HepG2 (cell line): Measurements from ENCODE around the gene ESR2. TPM values are rescaled to one million over a fixed set of nuclear protein-coding genes. Genes with fewer than 3 reads are reported as not detected.

Experiments
- ATAC-seq: fragments of 200-7000 bp; cut with Tn5 transposase; 3 replicates; pipeline ENCODE4 v1.9.1; 2020; ENCODE audit warnings: mild to moderate bottlenecking, moderate library complexity
- BruUV-seq: library from RNA; stranded (reverse); fragments of 400-500 nt; replicated peaks from 2 replicates; lab custom pipeline; 2021; lab: Mats Ljungman, UMichigan
- CTCF ChIA-PET: fragments of 300-600 bp; formaldehyde crosslinking; extraction: SDS; loops from one replicate; lab custom pipeline; 2021; ENCODE audit warnings: low total read pairs, inconsistent platforms, low intra/inter-chr PET ratio; lab: Yijun Ruan, JAX
- POLR2A ChIA-PET: fragments of 350-600 bp; sonication (Branson Sonifier 250); formaldehyde crosslinking; loops from one replicate; lab custom pipeline; 2020; ENCODE audit warnings: antibody characterized with exemption, inconsistent platforms; lab: Yijun Ruan, JAX
- DNase-seq: peaks from one replicate; pipeline ENCODE4 v3.0.0-alpha.2; 2015; ENCODE audit warnings: low spot score
- FAIRE-seq: peaks from 3 replicates; lab custom pipeline; 2011; peaks lifted over from hg19 to GRCh38; lab: Jason Lieb, UNC
- H2AFZ ChIP-seq: one replicate; pipeline ENCODE4 v1.6.1; 2011; ENCODE audit warnings: low read length, inconsistent platforms
- H3K27ac ChIP-seq: fragments of 300-600 bp; 3 replicates; pipeline ENCODE4 v1.8.0; 2011; ENCODE audit warnings: mixed run types, mild to moderate bottlenecking, mixed read lengths, low read length, inconsistent platforms; ENCODE audit not compliant: insufficient read depth; ENCODE audit errors: extremely low read length
- H3K27me3 ChIP-seq, 2 experiments: fragments of 200-600 bp in 1 of 2; 2 replicates in 1 of 2; 3 replicates in 1 of 2; pipeline versions ENCODE4 v1.6.0 to v1.8.0; 2011; ENCODE audit warnings: low read length in 2 of 2, mild to moderate bottlenecking in 2 of 2, moderate library complexity in 2 of 2, inconsistent platforms in 1 of 2; ENCODE audit not compliant: insufficient read depth in 2 of 2, control insufficient read depth in 1 of 2
- H3K36me3 ChIP-seq, 2 experiments: fragments of 200-600 bp in 1 of 2; replicated peaks in 1 of 2; 2 replicates in 1 of 2; 3 replicates in 1 of 2; pipeline versions ENCODE4 v1.5.1 to v1.8.0; 2011; ENCODE audit warnings: low read length in 2 of 2, inconsistent platforms in 1 of 2; ENCODE audit not compliant: insufficient read depth in 2 of 2, control insufficient read depth in 1 of 2
- H3K4me1 ChIP-seq: 2 replicates; pipeline ENCODE4 v1.5.1; 2012; ENCODE audit warnings: low read length, inconsistent platforms; ENCODE audit not compliant: insufficient read depth
- H3K4me2 ChIP-seq: 2 replicates; pipeline ENCODE4 v1.6.0; 2011; ENCODE audit warnings: low read depth, low read length, inconsistent platforms
- H3K4me3 ChIP-seq, 3 experiments: fragments of 200-600 bp in 1 of 3; sonication (generic), shearing (Covaris generic) in 1 of 3; replicated peaks in 1 of 3; 2 replicates each; pipeline ENCODE4 v1.5.1; 2011 to 2016; ENCODE audit warnings: low read length in 3 of 3, inconsistent platforms in 2 of 3, low read depth in 2 of 3, mild to moderate bottlenecking in 2 of 3, control low read depth in 1 of 3, mixed read lengths in 1 of 3; ENCODE audit not compliant: insufficient read depth in 1 of 3
- H3K79me2 ChIP-seq: one replicate; pipeline ENCODE4 v1.6.1; 2011; ENCODE audit warnings: low read length, inconsistent platforms; ENCODE audit not compliant: insufficient read depth
- H3K9ac ChIP-seq: 2 replicates; pipeline ENCODE4 v1.6.0; 2011; ENCODE audit warnings: mild to moderate bottlenecking, low read depth, low read length, inconsistent platforms; ENCODE audit not compliant: insufficient read depth
- H3K9me3 ChIP-seq: 2 replicates; pipeline ENCODE4 v1.5.1; 2012; ENCODE audit warnings: mild to moderate bottlenecking, low read length
- H4K20me1 ChIP-seq: 2 replicates; pipeline ENCODE4 v1.6.0; 2011; ENCODE audit warnings: inconsistent platforms, mild to moderate bottlenecking, low read length, moderate library complexity; ENCODE audit not compliant: insufficient read depth
- DDIT3 ChIP-seq: sonication (generic); formaldehyde crosslinking; IDR thresholded peaks from 2 replicates; pipeline ENCODE4 v1.4.0; 2020; ENCODE audit warnings: mild to moderate bottlenecking, missing genetic modification reagents
- HMG20B ChIP-seq: conservative IDR thresholded peaks from 2 replicates; pipeline ENCODE4 v1.6.1; 2016; ENCODE audit warnings: missing genetic modification reagents, missing compliant biosample characterization
- POLR2G ChIP-seq: fragments of 200-400 bp; formaldehyde crosslinking; IDR thresholded peaks from 2 replicates; pipeline ENCODE4 v1.6.1; 2018; ENCODE audit warnings: mild to moderate bottlenecking, low read depth, low read length, moderate library complexity
- SRSF9 ChIP-seq: fragments of 200-400 bp; formaldehyde crosslinking; IDR thresholded peaks from 2 replicates; pipeline ENCODE4 v1.6.1; 2018; ENCODE audit warnings: borderline replicate concordance, mild to moderate bottlenecking, low read depth, low read length; ENCODE audit not compliant: insufficient read depth, poor library complexity, severe bottlenecking
- ZC3H4 ChIP-seq: sonication (generic); formaldehyde crosslinking; IDR thresholded peaks from 2 replicates; pipeline ENCODE4 v1.4.0; 2020; ENCODE audit warnings: missing genetic modification reagents, borderline replicate concordance
- ZNF101 ChIP-seq: sonication (generic); formaldehyde crosslinking; IDR thresholded peaks from 2 replicates; pipeline ENCODE4 v1.4.0; 2020; ENCODE audit warnings: mild to moderate bottlenecking, low read depth, missing genetic modification reagents, borderline replicate concordance
- ZNF280D ChIP-seq: sonication (generic); formaldehyde crosslinking; IDR thresholded peaks from 2 replicates; pipeline ENCODE4 v1.5.1; 2020; ENCODE audit warnings: mild to moderate bottlenecking, missing genetic modification reagents
- ZNF530 ChIP-seq: sonication (generic); formaldehyde crosslinking; IDR thresholded peaks from 2 replicates; pipeline ENCODE4 v1.5.0; 2020; ENCODE audit warnings: low read depth, mild to moderate bottlenecking, missing genetic modification reagents
- ZNF616 ChIP-seq: sonication (generic); formaldehyde crosslinking; IDR thresholded peaks from 2 replicates; pipeline ENCODE4 v1.5.0; 2020; ENCODE audit warnings: low read depth, mild to moderate bottlenecking, missing genetic modification reagents
- ZNF747 ChIP-seq: sonication (generic); formaldehyde crosslinking; IDR thresholded peaks from 2 replicates; pipeline ENCODE4 v1.8.1; 2023; ENCODE audit warnings: missing genetic modification reagents, mild to moderate bottlenecking, borderline replicate concordance
- in situ Hi-C: cut with HindIII; loops from 2 replicates; pipeline ENCODE4 v1.10.0; 2017; ENCODE audit warnings: low pct_unique_long_range_greater_than_20kb; ENCODE audit not compliant: extremely low pct_ligation_motif_present
- intact Hi-C: fragments of 100-400 bp; cut with micrococcal nuclease; formaldehyde crosslinking; loops from one replicate; pipeline ENCODE4 v1.10.0; 2022; ENCODE audit not compliant: unreplicated experiment
- polyA plus RNA-seq, 8 experiments: library from polyadenylated mRNA; depleted of rRNA in 3 of 8; stranded (reverse) in 7 of 8; unstranded in 1 of 8; fragments of >200 nt; fragmentation: Illumina TruSeq in 4 of 8; extraction: Trizol in 4 of 8; gene quantifications; 2 replicates each; pipeline versions ENCODE4 v1.2.1 to v1.2.3, GENCODE V29; 2011 to 2016; ENCODE audit warnings: low read depth in 4 of 8, missing spikeins in 1 of 8, mixed read lengths in 1 of 8; ENCODE audit not compliant: insufficient read depth in 1 of 8
- total RNA-seq, 5 experiments: library from RNA; depleted of rRNA; stranded (reverse); fragments of >200 nt; fragmentation: Illumina TruSeq; extraction: Trizol; gene quantifications; 2 replicates each; pipeline ENCODE4 v1.2.3, GENCODE V29; 2016; ENCODE audit warnings: low read depth in 1 of 5

The ESR2 gene
- total and polyA plus RNA-seq, 2 of the 13 experiments (the other 11 are each of a cell fraction or from before 2014, with no cell fraction given), result 0.01 to 0.04 TPM

- DNase-seq (no peak), FAIRE-seq (no peak), ATAC-seq (no peak)
- ChIA-PET POLR2A (no interaction called here), CTCF (no interaction called here)
- Histone ChIP-seq H4K20me1 (no peaks in the 10 kb centered on the region), H3K27ac (no peak overlapping the region), H3K4me2 (no peak overlapping the region), H3K36me3 (peaks cover 0 to 3% of the 10 kb centered on the region in 2 experiments; a peak in 1 of 5 replicates), H3K27me3 (no peaks in the 10 kb centered on the region), H3K9me3 (no peaks in the 10 kb centered on the region), H3K9ac (no peak overlapping the region), H2AFZ (no peak overlapping the region), H3K4me1 (no peaks in the 10 kb centered on the region), H3K79me2 (no peaks in the 10 kb centered on the region), H3K4me3 (no peak overlapping the region)
- TF ChIP-seq ZNF747 (CRISPR knock-in tag) (no peak), ZC3H4 (CRISPR knock-in tag) (no peak), ZNF280D (CRISPR knock-in tag) (no peak), ZNF616 (CRISPR knock-in tag) (no peak), HMG20B (no peak), ZNF530 (CRISPR knock-in tag) (no peak), DDIT3 (no peak), SRSF9 (no peak), POLR2G (no peak), ZNF101 (CRISPR knock-in tag) (no peak)
- intact Hi-C loops, result no loop called here
- no TSS peak for BruUV-seq
- in situ Hi-C loops, result no loop called here
Observed at GRCh38 chr14:64119980-64120379, 174.2 kb downstream of the ESR2 start.
